ENCODE measurements around the gene VWA8.
"Not testable (repeated sequence)": the region's sequence is repeated elsewhere in the genome, so short reads cannot be mapped to it uniquely, and the experiment has no call there.

The VWA8 gene

GRCh38 chr13:41608111-41608838, 352.6 kb downstream of the VWA8 start:
- DNase-seq, result no peak

- no peak for DNase-seq
Observed at GRCh38 chr13:41606646-41607045, 354.3 kb downstream of the VWA8 start.

DNA sequence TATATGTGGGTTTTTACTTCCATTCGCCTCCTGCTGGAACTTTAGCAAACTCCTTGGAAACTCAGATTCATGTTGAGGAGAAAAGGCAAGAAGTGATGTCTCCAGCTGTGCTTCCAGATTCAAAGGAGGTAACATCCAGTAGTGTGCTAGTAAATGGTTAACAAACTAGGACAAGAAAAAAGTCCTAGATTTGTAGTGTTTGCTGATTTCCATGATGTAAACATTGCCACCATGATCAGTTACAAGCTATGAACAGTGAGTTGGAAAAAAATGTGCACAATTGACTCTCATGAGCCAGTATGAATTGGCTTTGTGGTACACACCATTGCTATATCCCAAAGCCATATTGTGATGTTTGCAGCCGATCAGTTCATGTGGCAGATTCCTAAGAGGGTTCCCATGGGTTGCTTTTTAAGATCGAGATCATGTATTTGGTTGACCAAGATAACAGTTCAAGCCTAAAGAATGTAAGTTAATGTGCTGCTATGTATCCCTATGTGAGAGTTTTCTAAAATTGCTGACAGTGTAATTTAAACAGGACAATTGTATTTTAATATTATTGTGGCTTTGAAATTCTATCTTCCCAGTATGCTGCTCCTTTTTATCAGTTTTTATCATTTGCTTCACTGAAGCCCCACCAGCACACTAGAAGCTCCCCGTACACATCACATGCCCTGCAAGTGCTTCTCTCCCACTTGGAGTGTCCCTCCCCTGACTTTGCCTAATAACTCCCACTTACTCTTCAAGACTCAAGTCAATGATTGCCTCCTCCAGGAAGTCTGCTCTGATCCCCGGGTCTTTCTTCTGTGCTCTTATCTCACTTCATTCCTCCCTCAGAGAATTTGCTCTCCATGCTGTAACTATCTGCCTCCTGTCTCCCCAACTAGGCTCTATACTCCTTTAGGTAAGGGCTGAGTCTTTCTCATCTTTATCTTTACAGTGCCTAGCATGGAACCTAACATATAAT, 355.3 kb downstream of the VWA8 start:
- DNase-seq, result no peak

GRCh38 chr13:41603917-41604316, 357.0 kb downstream of the VWA8 start:
- DNase-seq, result peak; percentile 0

- no peak for DNase-seq
Observed at GRCh38 chr13:41601718-41602445, 359.0 kb downstream of the VWA8 start.

- no peak for DNase-seq
Observed at GRCh38 chr13:41599619-41600018, 361.3 kb downstream of the VWA8 start.

DNA sequence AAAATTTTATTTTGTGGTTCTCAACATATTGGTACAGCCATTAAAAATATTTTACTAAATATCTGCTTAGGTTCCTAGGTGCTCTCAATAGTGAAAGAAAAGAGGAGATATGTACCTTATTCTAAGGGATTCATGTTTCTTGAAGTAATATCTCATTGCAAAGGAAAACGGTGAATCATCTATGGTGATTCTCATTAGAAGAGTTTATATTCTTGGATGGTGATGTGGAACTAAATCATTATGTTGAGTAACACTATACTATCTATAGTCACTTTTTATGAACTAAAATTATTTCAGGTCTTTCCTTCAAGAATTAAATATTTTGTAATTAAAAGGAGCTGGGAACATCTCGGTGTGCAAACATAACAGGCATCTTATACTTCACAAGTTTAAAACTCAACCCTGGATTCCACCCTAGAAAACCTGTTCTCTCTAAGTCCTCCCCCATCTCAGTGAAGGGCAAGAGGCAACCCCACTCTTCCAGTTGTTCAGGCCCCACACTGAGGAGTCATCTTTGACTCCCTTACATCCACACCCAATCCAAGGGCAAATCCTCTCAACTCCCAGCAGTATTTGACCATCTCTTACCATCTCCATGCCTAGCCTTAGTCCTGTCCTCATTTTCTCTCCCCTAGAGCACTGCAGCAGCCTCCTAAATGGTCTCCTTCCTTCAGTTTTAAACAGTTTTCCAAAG, 363.4 kb downstream of the VWA8 start:
- DNase-seq, result no peak

DNA sequence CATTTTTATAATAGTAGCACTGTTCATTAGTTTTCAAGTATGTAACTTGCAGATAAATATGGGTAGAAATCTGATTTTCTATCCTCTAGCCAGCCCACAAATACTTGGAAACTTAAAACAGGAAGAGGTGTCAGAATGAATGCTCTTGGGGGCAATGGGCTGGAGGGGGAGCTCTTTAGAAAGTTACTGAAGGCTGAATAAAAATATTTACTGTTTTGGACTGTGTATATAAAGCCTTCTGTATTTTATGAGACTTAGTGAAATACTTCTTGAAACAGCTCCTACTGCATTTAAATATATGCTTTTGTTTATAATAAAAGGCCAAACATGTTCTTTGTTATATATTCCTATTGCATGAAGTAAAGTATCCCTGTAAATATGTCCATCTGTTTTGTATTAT, 364.7 kb downstream of the VWA8 start:
- no peak for DNase-seq

GRCh38 chr13:41595298-41595697, 365.6 kb downstream of the VWA8 start:
- no peak for DNase-seq

DNA sequence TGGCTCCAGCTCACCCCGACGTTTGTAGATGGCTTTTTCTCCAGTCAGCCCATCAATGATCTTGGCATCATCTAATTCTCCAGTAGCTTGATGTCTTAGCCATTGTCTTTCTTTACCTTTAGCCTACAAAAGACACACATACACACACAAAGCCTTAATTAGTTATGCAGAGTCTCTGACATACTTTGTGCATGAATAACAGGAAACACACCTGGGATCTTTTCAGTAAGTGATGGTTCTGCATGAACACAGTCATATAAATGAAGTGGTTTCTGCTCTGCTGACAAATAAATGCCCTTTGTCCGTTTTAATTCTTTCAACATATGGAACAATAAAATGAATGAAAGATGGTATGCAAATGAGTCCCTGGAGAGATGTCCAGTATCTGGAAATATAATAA, 370.3 kb downstream of the VWA8 start:
- peak; percentile 53 for DNase-seq

DNA sequence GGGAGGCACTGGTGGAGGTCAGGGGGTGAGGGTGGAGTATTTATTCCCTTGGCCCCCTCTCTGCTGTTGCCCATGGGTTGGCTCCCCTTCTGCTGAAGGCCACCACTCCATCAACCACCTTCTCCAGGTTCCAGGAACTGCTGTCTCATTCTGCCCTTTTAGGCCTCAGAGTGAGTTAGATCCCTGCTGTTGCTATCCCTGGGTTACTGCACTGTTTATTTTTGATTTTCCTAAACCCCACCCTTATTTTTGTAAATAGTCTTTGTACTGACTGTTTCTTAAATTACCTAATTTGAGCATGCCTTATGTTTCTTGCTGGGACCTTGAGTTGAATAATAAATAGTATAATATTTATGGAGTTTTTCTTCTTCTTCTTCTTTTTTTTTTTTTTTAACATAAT, 370.8 kb downstream of the VWA8 start:
- DNase-seq, result no peak

GRCh38 chr13:41589434-41589833, 371.5 kb downstream of the VWA8 start:
- DNase-seq, result no peak

DNA sequence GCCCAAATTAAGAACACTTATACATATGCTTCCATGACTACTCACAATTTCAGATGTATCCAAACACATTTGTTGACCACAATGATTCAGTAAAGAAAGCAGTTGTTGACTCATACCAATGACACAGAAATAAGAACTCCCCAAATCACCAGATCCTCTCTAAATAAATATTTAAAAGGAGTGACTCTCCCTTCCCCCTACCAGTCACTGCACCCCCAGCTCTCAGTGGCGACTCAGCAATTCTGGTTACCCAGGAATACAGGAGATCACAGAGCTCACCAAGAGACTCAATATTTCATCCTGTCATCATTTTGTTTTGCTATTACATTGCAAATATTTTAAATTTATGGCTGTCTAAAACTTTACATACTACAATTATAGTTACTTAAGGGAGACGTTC, 372.0 kb downstream of the VWA8 start:
- no peak for DNase-seq

DNA sequence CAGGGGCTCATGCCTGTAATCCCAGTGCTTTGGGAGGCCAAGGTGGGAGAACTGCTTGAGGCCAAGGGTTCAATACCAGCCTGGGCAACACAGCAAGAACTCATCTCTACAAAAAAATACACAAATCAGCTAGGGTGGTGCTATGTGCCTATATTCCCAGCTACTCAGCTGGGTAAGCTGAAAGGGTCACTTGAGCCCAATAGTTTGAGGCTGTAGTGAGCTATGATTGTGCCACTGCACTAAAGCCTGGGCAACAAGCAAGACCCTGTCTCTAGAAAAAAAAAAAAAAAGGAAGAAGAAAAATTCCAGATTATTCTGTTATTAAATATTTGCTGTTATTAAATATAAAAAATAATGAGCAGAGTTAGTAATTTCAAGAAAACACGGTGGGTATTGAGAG, 372.5 kb downstream of the VWA8 start:
- no peak for DNase-seq

DNA sequence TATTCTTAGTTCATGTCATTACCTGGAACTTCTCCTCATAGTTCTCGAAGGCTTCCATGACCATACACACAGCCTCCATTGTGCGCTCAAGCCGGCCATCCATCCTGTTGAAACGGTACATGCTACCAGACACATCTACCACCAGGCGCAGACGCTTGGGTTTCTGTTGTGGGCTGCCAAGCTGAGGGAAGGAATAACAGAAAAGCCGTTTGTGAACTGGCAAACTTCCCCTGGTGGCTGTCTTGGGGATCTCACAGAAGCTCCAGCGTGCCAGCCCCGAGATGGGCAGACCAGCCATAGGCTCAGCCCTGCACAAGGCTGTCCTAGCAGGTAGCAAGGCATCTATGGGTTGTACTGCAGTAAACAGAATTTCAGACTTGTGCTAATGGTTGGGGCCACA, 373.4 kb downstream of the VWA8 start:
- no peak for DNase-seq

DNA sequence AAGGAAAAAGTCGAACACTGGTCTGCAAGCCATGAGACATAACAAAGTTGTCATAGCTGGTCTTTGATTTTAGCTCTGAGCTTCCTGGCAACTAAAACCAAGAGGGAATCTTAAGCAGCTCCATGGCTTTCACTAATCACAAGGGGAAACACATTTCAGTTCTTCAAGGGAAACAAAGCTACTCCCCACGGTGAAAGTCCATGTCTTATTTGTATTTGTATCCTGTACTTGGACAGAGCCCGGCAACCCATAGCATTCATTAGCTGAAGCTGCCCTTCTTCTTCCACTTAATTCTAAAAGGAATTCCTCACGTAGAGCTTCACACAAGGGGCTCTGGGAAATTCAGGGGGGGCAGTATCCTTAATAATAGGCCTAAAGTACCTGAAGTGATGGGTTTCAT, 374.7 kb downstream of the VWA8 start:
- DNase-seq, result no peak

- DNase-seq, result no peak
Observed at GRCh38 chr13:41582027-41582463, 378.9 kb downstream of the VWA8 start.

DNA sequence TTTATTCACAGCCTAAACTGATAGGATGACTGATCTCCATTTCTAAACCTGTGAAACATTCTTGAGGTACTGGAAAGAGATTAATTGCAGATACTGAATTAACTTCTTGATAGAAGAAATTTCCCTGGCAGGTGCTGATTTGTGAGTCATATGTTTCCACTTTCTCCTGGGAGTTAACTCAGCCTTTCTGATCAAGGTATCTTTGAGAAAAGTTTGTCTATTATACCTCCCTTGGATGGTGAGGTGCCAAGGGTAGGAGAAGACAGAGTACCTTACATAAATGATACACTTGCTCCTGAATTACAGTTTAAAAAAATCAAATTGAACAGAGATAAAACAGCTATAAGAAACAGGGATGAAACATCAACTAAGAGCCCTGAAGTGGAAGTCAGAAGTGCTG, 380.6 kb downstream of the VWA8 start:
- no peak for DNase-seq

GRCh38 chr13:41579881-41580280, 381.0 kb downstream of the VWA8 start:
- no peak for DNase-seq

DNA sequence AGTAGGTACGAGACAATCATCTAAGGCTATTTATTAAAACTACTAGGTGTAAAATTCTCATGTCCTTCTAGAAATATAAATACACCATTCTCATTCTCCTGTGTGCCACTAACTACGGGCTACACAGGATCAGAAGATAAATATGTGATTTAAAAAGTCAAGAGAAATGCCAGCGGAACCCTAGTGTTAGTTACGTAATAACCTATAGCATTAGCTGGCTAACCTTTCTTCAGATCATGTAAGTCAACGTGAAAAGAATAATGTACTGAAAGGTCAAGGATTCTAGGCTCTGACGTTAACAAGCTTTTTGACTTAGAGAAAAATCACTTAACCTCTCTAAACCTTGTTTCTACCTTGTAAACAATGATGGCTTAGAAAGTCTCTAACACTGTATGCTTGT, 381.7 kb downstream of the VWA8 start:
- DNase-seq, result no peak

GRCh38 chr13:41578371-41578770, 382.5 kb downstream of the VWA8 start:
- DNase-seq, result no peak

- no peak for DNase-seq
Observed at GRCh38 chr13:41577436-41577835, 383.5 kb downstream of the VWA8 start.

GRCh38 chr13:41573640-41574039, 387.3 kb downstream of the VWA8 start:
- DNase-seq, result not testable (repeated sequence)
